ENCODE results near the gene ANKRD36B. TPM values are rescaled to one million over a fixed set of nuclear protein-coding genes. Genes with fewer than 3 reads are reported as not detected.
"Not testable (repeated sequence)": the region's sequence is repeated elsewhere in the genome, so short reads cannot be mapped to it uniquely, and the experiment has no call there.

Gene ANKRD36B
- total RNA-seq, 1 donor from 2014 or later: 40.1 TPM

DNA sequence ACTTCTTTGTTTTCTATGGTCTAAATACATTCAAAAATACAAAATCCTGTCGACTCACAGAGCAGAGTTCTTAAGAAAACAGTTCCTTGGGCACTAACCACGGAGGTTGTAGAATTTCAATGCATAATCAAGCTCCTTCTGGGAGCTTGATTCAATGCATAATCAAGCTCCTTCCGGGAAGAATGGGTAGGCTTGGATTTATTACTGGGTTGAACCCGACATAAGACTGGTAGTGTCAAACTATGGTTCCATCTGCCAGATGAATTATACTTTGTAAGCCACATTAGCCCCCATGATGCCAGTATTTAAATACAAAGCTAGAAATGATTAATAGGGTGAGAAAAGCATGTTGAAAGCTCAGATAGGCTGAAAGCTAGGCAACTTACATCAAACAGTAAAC, 94.0 kb downstream of the ANKRD36B start:
- H3K27ac Mint-ChIP-seq; H3K4me1 Mint-ChIP-seq; H3K4me3 Mint-ChIP-seq; DNase-seq; H3K9me3 Mint-ChIP-seq; H3K27me3 Mint-ChIP-seq; intact Hi-C loops (cut with micrococcal nuclease); H3K36me3 Mint-ChIP-seq (ENCODE audit: low read depth): not testable (repeated sequence)

DNA sequence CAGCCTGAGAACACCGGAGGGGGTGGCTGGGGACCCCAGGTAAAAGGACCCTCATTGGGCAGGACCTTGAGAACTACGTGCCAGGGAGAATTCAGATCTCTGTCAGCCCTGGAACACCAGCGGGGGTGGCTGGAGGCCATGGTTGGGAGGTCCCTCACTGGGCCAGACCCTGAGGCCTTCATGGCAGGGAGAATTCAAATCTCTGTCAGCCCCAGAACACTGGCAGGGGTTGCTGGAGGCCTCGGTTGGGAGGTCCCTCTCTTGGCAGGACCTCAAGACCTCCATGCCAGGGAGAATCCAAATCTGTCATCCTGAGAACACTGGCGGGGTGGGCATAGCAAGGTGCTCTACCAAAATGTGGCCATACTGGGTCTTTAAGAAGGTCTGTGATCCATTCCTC, 99.5 kb downstream of the ANKRD36B start:
- H3K27me3 Mint-ChIP-seq; H3K36me3 Mint-ChIP-seq (ENCODE audit: low read depth); H3K27ac Mint-ChIP-seq; H3K9me3 Mint-ChIP-seq; H3K4me3 Mint-ChIP-seq; H3K4me1 Mint-ChIP-seq; intact Hi-C loops (cut with micrococcal nuclease): not testable (repeated sequence)
- peak; percentile 56 for DNase-seq

Other genes with a start within 250 kb of the ANKRD36B start
- 227 and 233 TPM in 2 replicates for gene COX5B, start 56.2 kb upstream of the ANKRD36B start, total RNA-seq
- gene ACTR1B, start 74.2 kb upstream of the ANKRD36B start, total RNA-seq: 122 TPM in 2 replicates
- 16.8 and 16.9 TPM in 2 replicates for gene C2orf92, start 79.8 kb upstream of the ANKRD36B start, total RNA-seq
- gene ZAP70, start 123.7 kb upstream of the ANKRD36B start, total RNA-seq: 240 and 242 TPM in 2 replicates